Heart left ventricle (tissue), 13 donors: ENCODE measurements around the gene ZEB1.

Experiments
- POLR2A ChIP-seq, 2 donors: fragments of 450-650 bp; IDR thresholded peaks; one replicate each; pipeline ENCODE4 v1.6.1; 2017; ENCODE audit warnings: antibody characterized with exemption in 2 of 2, mild to moderate bottlenecking in 2 of 2, moderate library complexity in 2 of 2
- TF ChIP-seq, protein P1 (sequence below), 12 donors: fragments of 200-600 bp; sonication (generic) in 4 of 12; IDR thresholded peaks; one replicate each; pipeline versions ENCODE4 v1.5.0 to v1.8.0; 2018 to 2022; ENCODE audit warnings: antibody characterized with exemption in 12 of 12, mild to moderate bottlenecking in 5 of 12
- donor health status: ischemic (EF 13 %, LVEDD 7.1; RV severe dilation, severe dysfunction).
- donor health status: DM: no; HTN: yes; CAD: no.
- donor health status: DM: no; HTN: no; CAD: no.
- donor health status: ischemic (EF 25% LVEDD 6.9; RV normal size, moderate dysfunction).
- donor health status: ischemic (EF 25% LVEDD 5.7; RV mildly dilated, moderate dysfunction).
- donor health status: ischemic (EF 35%, LVEDD 5.7; RV mildly dilated, moderate dysfunction).
- donor health status: nonischemic (EF 11% LVEDD 7.7; RV severe dilation, severe dysfunction).
- donor health status: DM: yes; HTN: yes; CAD: no.
- donor health status: PGD.
- donor health status: ischemic (EF 29% LVEDD 5.4; RV normal size, mild dysfunction).
- donor health status: nonischemic (EF 23%, LVEDD 6.1; RV moderate dilation, normal function).

DNA sequence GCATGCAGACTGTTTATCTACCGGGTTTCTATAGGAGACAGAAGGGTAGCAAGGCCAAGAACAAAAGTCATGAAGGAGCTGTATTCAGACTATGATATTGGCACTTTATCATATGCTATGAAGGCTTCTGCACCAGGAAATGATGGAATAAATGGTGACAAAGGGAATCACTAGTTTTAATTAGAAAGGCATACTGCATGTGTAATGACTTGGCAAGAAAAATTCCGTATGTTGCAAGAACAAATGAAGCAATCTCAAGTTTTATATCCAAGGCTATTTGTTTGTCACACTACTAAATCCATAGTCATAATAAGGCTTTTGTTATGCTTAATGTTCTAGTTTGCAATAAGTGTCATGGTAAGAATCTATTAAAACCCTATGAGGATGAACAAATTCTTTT lies 230.9 kb downstream of the ZEB1 start:
- TF ChIP-seq, protein P1, sequence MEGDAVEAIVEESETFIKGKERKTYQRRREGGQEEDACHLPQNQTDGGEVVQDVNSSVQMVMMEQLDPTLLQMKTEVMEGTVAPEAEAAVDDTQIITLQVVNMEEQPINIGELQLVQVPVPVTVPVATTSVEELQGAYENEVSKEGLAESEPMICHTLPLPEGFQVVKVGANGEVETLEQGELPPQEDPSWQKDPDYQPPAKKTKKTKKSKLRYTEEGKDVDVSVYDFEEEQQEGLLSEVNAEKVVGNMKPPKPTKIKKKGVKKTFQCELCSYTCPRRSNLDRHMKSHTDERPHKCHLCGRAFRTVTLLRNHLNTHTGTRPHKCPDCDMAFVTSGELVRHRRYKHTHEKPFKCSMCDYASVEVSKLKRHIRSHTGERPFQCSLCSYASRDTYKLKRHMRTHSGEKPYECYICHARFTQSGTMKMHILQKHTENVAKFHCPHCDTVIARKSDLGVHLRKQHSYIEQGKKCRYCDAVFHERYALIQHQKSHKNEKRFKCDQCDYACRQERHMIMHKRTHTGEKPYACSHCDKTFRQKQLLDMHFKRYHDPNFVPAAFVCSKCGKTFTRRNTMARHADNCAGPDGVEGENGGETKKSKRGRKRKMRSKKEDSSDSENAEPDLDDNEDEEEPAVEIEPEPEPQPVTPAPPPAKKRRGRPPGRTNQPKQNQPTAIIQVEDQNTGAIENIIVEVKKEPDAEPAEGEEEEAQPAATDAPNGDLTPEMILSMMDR (IDR thresholded peaks at IDR 0.05): no peak
- no peak for TF ChIP-seq POLR2A (IDR thresholded peaks at IDR 0.05)
